ENCODE measurements around the gene TRIM23. TPM values are rescaled to one million over a fixed set of nuclear protein-coding genes. Genes with fewer than 3 reads are reported as not detected.
"Not testable (repeated sequence)": the region's sequence is repeated elsewhere in the genome, so short reads cannot be mapped to it uniquely, and the experiment has no call there.

The TRIM23 gene
- total RNA-seq, 1 donor from 2014 or later, result 16.4 TPM

DNA sequence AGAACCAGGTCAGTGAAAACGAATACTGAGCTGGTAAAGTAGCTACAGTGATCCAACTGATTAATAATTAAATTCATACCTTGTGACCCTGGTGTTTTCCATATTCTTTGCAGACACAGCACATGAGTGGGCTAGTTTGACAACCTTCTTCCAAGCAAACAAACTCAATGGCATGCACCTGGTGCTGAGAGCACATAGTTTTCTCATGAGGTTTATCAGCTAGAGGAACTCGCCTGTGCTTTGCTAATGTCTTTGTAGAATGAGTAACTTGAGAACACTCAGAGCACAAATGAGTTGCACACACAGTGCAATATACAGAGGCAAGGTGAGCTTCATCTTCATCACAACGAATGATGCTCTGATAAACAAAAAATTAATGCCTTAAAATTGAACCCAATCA lies 12.6 kb downstream of the TRIM23 start:
- Mint-ChIP-seq H3K27me3 (no peaks in the 10 kb centered on the region), H3K4me1 (ENCODE audit: unreplicated experiment) (no peaks in the 10 kb centered on the region), H3K9me3 (no peaks in the 10 kb centered on the region), H3K4me3 (peak overlapping the region; percentile 15), H3K36me3 (peaks cover 22% of the 10 kb centered on the region), H3K27ac (peak overlapping the region; percentile 42)
- TF ChIP-seq, protein P1, sequence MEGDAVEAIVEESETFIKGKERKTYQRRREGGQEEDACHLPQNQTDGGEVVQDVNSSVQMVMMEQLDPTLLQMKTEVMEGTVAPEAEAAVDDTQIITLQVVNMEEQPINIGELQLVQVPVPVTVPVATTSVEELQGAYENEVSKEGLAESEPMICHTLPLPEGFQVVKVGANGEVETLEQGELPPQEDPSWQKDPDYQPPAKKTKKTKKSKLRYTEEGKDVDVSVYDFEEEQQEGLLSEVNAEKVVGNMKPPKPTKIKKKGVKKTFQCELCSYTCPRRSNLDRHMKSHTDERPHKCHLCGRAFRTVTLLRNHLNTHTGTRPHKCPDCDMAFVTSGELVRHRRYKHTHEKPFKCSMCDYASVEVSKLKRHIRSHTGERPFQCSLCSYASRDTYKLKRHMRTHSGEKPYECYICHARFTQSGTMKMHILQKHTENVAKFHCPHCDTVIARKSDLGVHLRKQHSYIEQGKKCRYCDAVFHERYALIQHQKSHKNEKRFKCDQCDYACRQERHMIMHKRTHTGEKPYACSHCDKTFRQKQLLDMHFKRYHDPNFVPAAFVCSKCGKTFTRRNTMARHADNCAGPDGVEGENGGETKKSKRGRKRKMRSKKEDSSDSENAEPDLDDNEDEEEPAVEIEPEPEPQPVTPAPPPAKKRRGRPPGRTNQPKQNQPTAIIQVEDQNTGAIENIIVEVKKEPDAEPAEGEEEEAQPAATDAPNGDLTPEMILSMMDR (conservative IDR thresholded peaks at IDR 0.05), result no peak
- DNase-seq (ENCODE audit: extremely low spot score, unreplicated experiment), result no peak

DNA sequence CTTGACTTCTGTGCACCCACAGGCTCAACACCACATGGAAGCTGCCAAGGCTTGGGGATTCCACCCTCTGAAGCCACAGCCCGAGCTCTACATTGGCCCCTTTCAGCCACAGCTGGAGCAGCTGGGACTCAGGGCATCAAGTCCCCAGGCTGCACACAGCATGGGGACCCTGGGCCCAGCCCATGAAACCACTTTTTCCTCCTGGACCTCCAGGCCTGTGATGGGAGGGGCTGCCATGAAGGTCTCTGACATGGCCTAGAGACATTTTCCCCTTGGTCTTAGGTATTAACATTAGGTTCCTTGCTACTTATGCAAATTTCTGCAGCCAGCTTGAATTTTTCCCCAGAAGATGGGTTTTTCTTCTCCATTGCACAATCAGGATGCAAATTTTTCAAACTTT lies 22.4 kb downstream of the TRIM23 start:
- DNase-seq (ENCODE audit: extremely low spot score, unreplicated experiment); H3K4me3 Mint-ChIP-seq; H3K27me3 Mint-ChIP-seq; H3K4me1 Mint-ChIP-seq (ENCODE audit: unreplicated experiment); H3K27ac Mint-ChIP-seq: not testable (repeated sequence)
- H3K9me3 Mint-ChIP-seq, result peaks cover 20% of the 10 kb centered on the region
- H3K36me3 Mint-ChIP-seq, result peaks cover 59% of the 10 kb centered on the region

DNA sequence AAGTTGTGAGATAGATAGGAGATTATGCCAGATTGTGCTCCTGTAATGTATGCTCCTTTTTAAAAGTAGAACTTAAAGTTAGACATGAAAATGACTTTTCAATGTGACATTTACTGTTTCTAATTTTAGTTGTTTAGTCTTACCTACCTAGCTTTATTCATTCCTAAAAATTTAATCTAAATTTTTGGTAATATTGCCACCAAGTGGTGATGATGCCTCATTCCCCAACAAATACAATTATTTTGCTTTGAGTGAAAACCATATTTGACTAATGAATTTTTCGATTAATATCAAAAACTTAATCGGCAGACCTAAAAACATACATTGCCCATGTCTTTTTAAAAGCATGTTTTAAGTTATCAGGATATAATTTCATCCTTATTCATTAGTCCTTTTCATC lies 35.4 kb downstream of the TRIM23 start:
- TF ChIP-seq, protein P1 (conservative IDR thresholded peaks at IDR 0.05), result peak; percentile 28
- no peak for DNase-seq (ENCODE audit: extremely low spot score, unreplicated experiment)
- Mint-ChIP-seq H3K36me3 (peaks cover 18% of the 10 kb centered on the region), H3K4me1 (ENCODE audit: unreplicated experiment) (no peaks in the 10 kb centered on the region), H3K4me3 (no peak overlapping the region), H3K27ac (no peak overlapping the region), H3K9me3 (no peaks in the 10 kb centered on the region), H3K27me3 (no peaks in the 10 kb centered on the region)

DNA sequence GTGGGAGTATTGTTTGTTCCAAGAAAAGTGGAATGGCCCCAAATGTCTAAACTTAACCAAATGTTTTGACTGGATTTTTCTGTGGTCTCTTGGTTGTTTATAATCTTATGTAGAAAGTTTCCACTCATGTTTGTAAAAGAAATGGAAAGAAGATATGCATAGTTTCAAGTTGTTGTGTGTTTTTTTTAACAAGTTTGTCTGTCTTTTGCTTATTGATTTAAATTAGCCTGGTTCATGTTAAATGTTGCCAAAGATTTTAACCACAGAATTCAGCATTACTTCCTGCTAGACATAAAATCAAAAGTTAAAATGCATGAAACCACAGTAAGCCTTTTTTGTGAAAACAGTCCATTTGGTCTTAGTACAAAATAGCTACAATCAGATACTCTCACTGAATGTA lies 47.0 kb downstream of the TRIM23 start:
- H3K4me3 Mint-ChIP-seq, result no peak overlapping the region
- no peaks in the 10 kb centered on the region for H3K27me3 Mint-ChIP-seq
- H3K9me3 Mint-ChIP-seq, result no peaks in the 10 kb centered on the region
- no peak overlapping the region for H3K27ac Mint-ChIP-seq
- H3K4me1 Mint-ChIP-seq (ENCODE audit: unreplicated experiment), result no peaks in the 10 kb centered on the region
- no peak for DNase-seq (ENCODE audit: extremely low spot score, unreplicated experiment)
- peaks cover 33% of the 10 kb centered on the region for H3K36me3 Mint-ChIP-seq
- TF ChIP-seq, protein P1 (conservative IDR thresholded peaks at IDR 0.05), result no peak

DNA sequence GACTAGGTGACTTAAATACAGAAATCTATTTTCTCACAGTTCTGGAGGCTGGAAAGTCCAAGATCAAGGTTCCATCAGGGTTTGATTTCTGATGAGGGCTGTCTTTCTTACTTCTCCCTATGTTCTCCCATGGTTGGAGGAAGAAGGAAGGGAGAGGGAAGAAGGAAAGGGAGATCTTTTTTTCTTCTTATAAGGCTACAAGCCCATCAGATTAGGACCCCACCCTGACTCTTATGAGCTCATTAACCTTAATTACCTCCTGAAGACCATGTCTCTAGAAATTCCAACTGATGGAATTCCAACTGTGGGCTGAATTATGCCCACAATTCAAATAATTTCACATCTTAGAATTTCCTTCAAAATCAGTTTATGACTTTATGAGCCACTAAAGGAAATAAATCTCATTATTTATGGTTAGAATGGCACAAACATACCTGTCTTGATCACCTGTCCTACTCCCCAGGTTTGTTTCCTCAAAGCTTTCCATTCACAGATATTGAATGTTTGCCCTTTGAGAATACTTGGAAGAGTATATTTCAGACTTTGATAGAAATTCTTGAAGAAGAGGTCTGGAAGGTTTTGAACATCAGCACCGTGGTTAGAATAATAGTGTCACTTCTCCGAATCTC lies 53.4 kb downstream of the TRIM23 start:
- Mint-ChIP-seq H3K36me3 (peaks cover 22% of the 10 kb centered on the region), H3K9me3 (no peaks in the 10 kb centered on the region), H3K27me3 (no peaks in the 10 kb centered on the region), H3K4me1 (ENCODE audit: unreplicated experiment) (peaks cover 4% of the 10 kb centered on the region), H3K4me3 (no peak overlapping the region), H3K27ac (no peak overlapping the region)
- TF ChIP-seq, protein P1 (conservative IDR thresholded peaks at IDR 0.05), result no peak
- DNase-seq (ENCODE audit: extremely low spot score, unreplicated experiment), result no peak

DNA sequence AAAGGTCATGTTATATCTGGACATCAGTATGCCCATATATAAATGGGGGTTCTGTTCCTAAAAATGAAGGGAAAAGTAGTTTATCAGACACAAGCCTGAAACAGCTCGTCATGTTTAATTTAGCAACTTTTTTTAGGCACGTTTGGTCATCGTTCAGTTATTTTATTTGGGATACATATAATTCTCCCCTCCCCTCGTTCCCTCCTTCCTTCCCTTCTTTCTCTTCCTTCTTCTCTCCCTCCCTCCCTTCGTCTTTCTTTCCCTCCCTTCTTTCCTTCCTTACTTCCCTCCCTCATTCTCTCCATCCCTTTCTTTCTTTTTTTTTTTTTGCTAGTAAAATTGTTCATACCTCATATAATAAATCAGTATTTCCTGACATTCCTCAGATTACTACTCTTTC lies 57.6 kb downstream of the TRIM23 start:
- Mint-ChIP-seq H3K27me3 (no peaks in the 10 kb centered on the region), H3K4me1 (ENCODE audit: unreplicated experiment) (peaks cover 28% of the 10 kb centered on the region), H3K27ac (no peak overlapping the region), H3K9me3 (no peaks in the 10 kb centered on the region), H3K36me3 (no peaks in the 10 kb centered on the region), H3K4me3 (no peak overlapping the region)
- no peak for DNase-seq (ENCODE audit: extremely low spot score, unreplicated experiment)
- TF ChIP-seq, protein P1 (conservative IDR thresholded peaks at IDR 0.05), result no peak
